Testis (tissue), 2 donors: ENCODE results near the gene ALS2CL.

Experiments used
- POLR2A ChIP-seq: fragments of 450-650 bp; IDR thresholded peaks from one replicate; pipeline ENCODE4 v1.6.1; 2017; ENCODE audit warnings: antibody characterized with exemption, mild to moderate bottlenecking, moderate library complexity
- TF ChIP-seq, protein P1 (sequence below), 3 experiments: fragments of 450-650 bp in 2 of 3; fragments of 200-600 bp in 1 of 3; sonication (generic) in 1 of 3; IDR thresholded peaks; one replicate each; pipeline ENCODE4 v1.5.1; 2016 to 2019; ENCODE audit warnings: antibody characterized with exemption in 3 of 3, mild to moderate bottlenecking in 2 of 3, moderate library complexity in 1 of 3

DNA sequence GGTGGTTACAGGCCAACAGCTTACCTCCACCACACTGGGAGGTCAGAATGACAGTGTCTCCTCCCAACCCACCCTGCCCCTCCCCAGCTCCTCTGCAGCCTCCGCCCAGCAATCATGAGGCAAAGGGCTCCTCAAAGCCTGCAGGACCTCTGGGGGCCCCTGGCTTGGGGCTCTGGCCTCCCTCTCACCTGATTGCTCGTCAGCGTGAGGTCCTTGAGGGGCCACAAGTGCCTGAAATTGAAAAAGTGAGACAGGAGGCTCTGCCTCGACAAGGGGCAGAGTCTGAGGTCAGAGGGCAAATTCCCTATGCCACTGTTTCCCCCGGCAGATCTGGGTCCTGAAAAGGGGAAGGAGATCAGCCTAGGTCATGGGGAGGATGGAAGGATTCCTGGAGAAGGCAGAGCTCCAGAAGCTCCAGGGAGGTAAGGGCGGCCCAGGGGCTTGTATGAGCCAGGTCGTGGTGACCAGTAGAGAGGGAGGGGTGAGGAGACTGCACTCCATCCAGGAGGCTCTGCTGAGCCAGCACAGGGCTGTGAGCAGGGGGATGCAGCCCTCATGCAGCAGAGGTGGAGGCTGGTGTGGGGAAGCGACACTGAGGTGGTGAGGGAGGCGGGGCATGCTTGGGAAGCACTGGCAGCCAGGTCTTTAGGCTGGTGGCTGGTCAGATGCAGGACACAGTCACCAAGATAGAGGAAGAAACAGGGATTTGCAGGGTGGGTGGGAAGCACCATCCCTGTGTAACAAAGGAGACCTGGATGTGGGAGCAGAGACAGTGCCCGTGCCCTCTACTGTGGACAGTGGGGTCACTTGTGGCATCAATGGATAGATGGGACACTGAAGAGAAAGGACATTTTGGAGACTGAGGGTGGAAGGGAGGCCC lies 20.1 kb downstream of the ALS2CL start:
- TF ChIP-seq, protein P1, sequence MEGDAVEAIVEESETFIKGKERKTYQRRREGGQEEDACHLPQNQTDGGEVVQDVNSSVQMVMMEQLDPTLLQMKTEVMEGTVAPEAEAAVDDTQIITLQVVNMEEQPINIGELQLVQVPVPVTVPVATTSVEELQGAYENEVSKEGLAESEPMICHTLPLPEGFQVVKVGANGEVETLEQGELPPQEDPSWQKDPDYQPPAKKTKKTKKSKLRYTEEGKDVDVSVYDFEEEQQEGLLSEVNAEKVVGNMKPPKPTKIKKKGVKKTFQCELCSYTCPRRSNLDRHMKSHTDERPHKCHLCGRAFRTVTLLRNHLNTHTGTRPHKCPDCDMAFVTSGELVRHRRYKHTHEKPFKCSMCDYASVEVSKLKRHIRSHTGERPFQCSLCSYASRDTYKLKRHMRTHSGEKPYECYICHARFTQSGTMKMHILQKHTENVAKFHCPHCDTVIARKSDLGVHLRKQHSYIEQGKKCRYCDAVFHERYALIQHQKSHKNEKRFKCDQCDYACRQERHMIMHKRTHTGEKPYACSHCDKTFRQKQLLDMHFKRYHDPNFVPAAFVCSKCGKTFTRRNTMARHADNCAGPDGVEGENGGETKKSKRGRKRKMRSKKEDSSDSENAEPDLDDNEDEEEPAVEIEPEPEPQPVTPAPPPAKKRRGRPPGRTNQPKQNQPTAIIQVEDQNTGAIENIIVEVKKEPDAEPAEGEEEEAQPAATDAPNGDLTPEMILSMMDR (IDR thresholded peaks at IDR 0.05): no peak
- TF ChIP-seq POLR2A: no peak
